Stimulated activated CD4-positive, alpha-beta T cell treated with anti-CD3 and anti-CD28 coated beads, Interleukin-12 subunit alpha, Interleukin-12 subunit beta, amount 100 ng/mL, for 48 hours (primary cell): ENCODE data around the gene LRP5.
A peak's percentile ranks its signal among the peaks of the same experiment; 100 is the strongest.

ENCODE experiments used
- DNase-seq, 3 donors: peaks; one replicate each; pipeline ENCODE4 v3.0.0-alpha.2; 2020; ENCODE audit warnings: low read depth in 2 of 3, low spot score in 1 of 3

Gene LRP5

GRCh38 chr11:68369756-68370155, 57.4 kb downstream of the LRP5 start:
- DNase-seq = no peak

- no peak for DNase-seq
These were observed 58.1 kb downstream of the LRP5 start for GRCh38 chr11:68370211-68371111.

- no peak for DNase-seq
These were observed 59.0 kb downstream of the LRP5 start for GRCh38 chr11:68371171-68372041.

GRCh38 chr11:68372114-68372513, 59.7 kb downstream of the LRP5 start:
- no peak for DNase-seq

- DNase-seq = no peak
These were observed 60.2 kb downstream of the LRP5 start for GRCh38 chr11:68372625-68373024.

GRCh38 chr11:68373189-68373814, 60.9 kb downstream of the LRP5 start:
- no peak for DNase-seq

- no peak for DNase-seq
These were observed 61.6 kb downstream of the LRP5 start for GRCh38 chr11:68373815-68374501.

- DNase-seq = no peak
These were observed 62.1 kb downstream of the LRP5 start for GRCh38 chr11:68374531-68374930.

- no peak for DNase-seq
These were observed 62.9 kb downstream of the LRP5 start for GRCh38 chr11:68375337-68375736.

- no peak for DNase-seq
These were observed 63.4 kb downstream of the LRP5 start for GRCh38 chr11:68375766-68376165.

GRCh38 chr11:68377389-68377795, 65.0 kb downstream of the LRP5 start:
- no peak for DNase-seq

- no peak for DNase-seq
These were observed 66.8 kb downstream of the LRP5 start for GRCh38 chr11:68379206-68379605.

GRCh38 chr11:68380786-68381622, 68.6 kb downstream of the LRP5 start:
- DNase-seq = no peak

- DNase-seq = no peak
These were observed 69.3 kb downstream of the LRP5 start for GRCh38 chr11:68381716-68382115.

GRCh38 chr11:68382358-68382998, 70.1 kb downstream of the LRP5 start:
- DNase-seq = no peak

- DNase-seq = peak; percentile 28 to 79 (median 52)
These were observed 71.6 kb downstream of the LRP5 start for GRCh38 chr11:68383976-68384501.

- no peak for DNase-seq
These were observed 72.2 kb downstream of the LRP5 start for GRCh38 chr11:68384530-68385081.

- DNase-seq = no peak
These were observed 72.7 kb downstream of the LRP5 start for GRCh38 chr11:68385128-68385527.
